ENCODE data around the gene C10orf95. TPM values are rescaled to one million over a fixed set of nuclear protein-coding genes. Genes with fewer than 3 reads are reported as not detected.

The C10orf95 gene
- total RNA-seq, 2 experiments from 2014 or later: 0.20 to 0.36 TPM

DNA sequence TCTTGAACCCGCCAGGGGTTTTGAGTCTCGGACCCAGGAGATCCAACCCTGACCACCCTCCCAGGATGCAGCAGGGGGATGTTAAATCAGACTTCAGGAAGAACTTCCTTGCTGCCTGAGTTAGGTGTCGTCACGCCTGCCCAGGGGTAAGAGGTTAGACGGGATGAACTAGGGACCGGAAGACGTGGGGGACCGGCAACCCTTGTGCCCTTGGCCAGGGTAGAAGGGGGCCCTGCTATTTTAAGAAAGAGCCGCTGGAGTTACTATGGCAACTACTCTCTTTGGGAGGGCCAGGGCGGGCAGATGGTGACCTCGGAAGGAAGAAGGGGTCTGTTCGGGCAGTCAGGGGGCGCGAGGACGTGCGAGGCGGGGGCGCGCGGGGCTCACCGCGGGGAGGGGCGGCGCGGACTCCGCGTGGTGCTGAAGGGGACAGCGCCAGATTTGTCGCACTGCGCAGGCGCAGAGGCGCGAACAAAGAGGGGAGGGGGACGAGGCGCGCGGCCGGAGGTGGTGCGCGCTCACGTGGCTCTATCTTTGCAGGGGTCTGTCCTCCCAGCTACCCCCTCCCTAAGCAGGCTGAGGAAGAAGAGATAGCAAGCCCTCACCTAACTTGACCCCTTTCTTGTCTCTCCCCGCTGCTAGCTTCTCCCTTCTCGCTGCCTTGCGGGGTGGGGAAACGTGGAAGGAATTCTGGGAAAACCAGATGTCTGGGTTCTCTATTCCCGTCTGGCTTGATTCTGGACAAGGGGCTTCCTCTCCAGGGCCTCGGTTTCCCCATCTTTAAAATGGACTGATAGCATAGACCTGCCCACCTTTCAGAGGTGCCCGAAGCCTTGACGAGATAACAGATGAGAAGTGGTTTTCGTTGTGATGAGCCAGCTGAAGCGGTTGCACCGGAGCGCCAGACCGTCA lies 31.8 kb downstream of the C10orf95 start:
- intact Hi-C loops (cut with micrococcal nuclease): no loop called here
- ChIA-PET CTCF (interaction anchor here (1.0 to 6.2 kb wide), 10 partner anchors 10 to 250 kb away, joined by 3 to 143 read pairs (median 5); partner anchors contain the start of genes C10orf95, CUEDC2 and NFKB2), POLR2A (interaction anchor here (0.9 to 7.3 kb wide), 9 partner anchors 9 to 84 kb away, joined by 3 to 73 read pairs (median 41); partner anchors contain the start of genes C10orf95, CUEDC2, NFKB2 and SUFU)
- ATAC-seq (no peak), DNase-seq (peak; percentile 70)
- peaks cover 22% of the 10 kb centered on the region for H3K4me1 Mint-ChIP-seq (ENCODE audit: low read depth)
- peak overlapping the region; percentile 87 for H3K4me3 Mint-ChIP-seq
- H3K36me3 Mint-ChIP-seq (ENCODE audit: low read depth): peaks cover 8% of the 10 kb centered on the region
- H3K27ac Mint-ChIP-seq: peak overlapping the region; percentile 15
- peaks cover 18% of the 10 kb centered on the region for H3K27me3 Mint-ChIP-seq
- TF ChIP-seq CTCF (IDR thresholded peaks at IDR 0.05): no peak
- no peaks in the 10 kb centered on the region for H3K9me3 Mint-ChIP-seq

DNA sequence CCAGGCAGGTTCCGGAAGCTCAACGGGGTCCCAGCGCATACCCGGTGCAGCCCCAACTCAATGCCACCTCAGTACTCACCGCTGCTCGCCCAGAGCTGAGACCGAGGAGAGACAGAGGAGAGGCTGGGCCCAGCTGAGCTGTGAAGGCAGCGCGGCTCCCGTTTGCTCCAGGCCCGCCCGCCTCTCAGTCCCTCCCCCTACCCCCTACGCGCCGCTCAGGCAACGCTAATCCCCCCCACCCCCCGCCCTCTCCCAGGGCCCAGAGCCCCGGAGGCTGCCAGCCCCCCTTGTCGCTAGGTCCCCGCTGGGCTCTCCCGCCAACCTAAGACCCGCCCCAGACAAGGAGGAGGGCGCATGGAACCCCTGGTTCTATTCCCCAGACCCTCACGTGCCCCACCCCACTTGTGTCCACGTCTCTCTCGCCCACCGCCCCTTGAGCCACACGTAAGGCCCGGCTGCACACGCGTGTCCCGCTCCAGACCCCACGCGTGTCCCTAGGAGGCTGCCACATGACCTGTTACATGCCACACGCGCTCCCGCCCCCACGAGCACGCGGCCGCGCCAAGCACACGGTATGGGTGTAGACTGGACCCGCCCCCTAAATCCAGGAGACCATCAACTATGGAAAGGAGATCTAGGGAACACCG lies 32.6 kb downstream of the C10orf95 start, which contains the start of gene PSD:
Gene PSD, minus strand, starts transcription at position 164 of the 647 bp plus-strand sequence. CDS start 1,747 bp downstream, outside the sequence.
- ATAC-seq (no peak), DNase-seq (peak; percentile 17)
- CTCF ChIA-PET: interaction anchor here (1.4 kb wide), 1 partner anchor 9 kb away, joined by 3 read pairs; no protein-coding TSS in a partner anchor
- TF ChIP-seq CTCF (IDR thresholded peaks at IDR 0.05): no peak
- Mint-ChIP-seq H3K36me3 (ENCODE audit: low read depth) (peaks cover 8% of the 10 kb centered on the region), H3K27ac (no peak within 1 kb of the TSS), H3K4me3 (peak within 1 kb of the TSS; percentile 87), H3K27me3 (peaks cover 18% of the 10 kb centered on the region), H3K4me1 (ENCODE audit: low read depth) (peaks cover 22% of the 10 kb centered on the region), H3K9me3 (no peaks in the 10 kb centered on the region)
- intact Hi-C loops (cut with micrococcal nuclease): no loop called here
- POLR2A ChIA-PET: no interaction called here

GRCh38 chr10:102416695-102417094 lies 34.6 kb downstream of the C10orf95 start:
- H3K27me3 Mint-ChIP-seq: peaks cover 20% of the 10 kb centered on the region
- no peak for ATAC-seq
- intact Hi-C loops (cut with micrococcal nuclease): no loop called here
- H3K9me3 Mint-ChIP-seq: no peaks in the 10 kb centered on the region
- H3K27ac Mint-ChIP-seq: no peak overlapping the region
- CTCF ChIA-PET: interaction anchor here (1.0 kb wide), 1 partner anchor 17 kb away, joined by 4 read pairs; no protein-coding TSS in a partner anchor
- H3K4me1 Mint-ChIP-seq (ENCODE audit: low read depth): peaks cover 27% of the 10 kb centered on the region
- no peak for TF ChIP-seq CTCF (IDR thresholded peaks at IDR 0.05)
- H3K36me3 Mint-ChIP-seq (ENCODE audit: low read depth): no peaks in the 10 kb centered on the region
- no peak overlapping the region for H3K4me3 Mint-ChIP-seq
- DNase-seq: no peak
- POLR2A ChIA-PET: interaction anchor here (1.0 kb wide), 1 partner anchor 12 kb away, joined by 5 read pairs; no protein-coding TSS in a partner anchor

DNA sequence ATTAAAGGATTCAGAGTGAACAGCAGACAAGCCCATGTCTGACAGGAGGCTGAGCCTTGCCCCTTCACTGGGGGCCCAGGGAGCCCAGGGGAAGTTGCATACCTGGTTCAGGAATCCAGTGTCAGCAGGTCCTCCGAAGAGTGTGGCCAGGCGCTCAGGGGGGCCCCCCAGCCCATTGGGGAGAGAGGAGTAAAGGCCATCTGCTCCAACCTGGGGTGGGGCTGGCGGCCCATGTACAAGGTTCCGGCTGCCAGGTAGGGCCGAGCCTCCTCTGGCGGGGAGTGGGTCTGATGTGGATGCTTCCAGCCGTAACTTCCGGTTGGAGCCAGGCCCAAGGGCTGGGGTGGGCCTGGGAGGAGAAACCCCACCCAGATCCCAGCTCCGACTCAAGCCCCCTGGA lies 35.1 kb downstream of the C10orf95 start:
- no peak for TF ChIP-seq CTCF (IDR thresholded peaks at IDR 0.05)
- CTCF ChIA-PET: interaction anchor here (1.2 kb wide), 1 partner anchor 186 kb away, joined by 5 read pairs; no protein-coding TSS in a partner anchor

More for the DNA sequence above, 35.1 kb downstream of the C10orf95 start:
- H3K4me3 Mint-ChIP-seq: no peak overlapping the region
- no peaks in the 10 kb centered on the region for H3K9me3 Mint-ChIP-seq
- peaks cover 22% of the 10 kb centered on the region for H3K27me3 Mint-ChIP-seq
- intact Hi-C loops (cut with micrococcal nuclease): no loop called here
- peaks cover 28% of the 10 kb centered on the region for H3K4me1 Mint-ChIP-seq (ENCODE audit: low read depth)
- no peak overlapping the region for H3K27ac Mint-ChIP-seq
- POLR2A ChIA-PET: interaction anchor here (1.0 to 1.5 kb wide), 2 partner anchors 11 to 21 kb away, joined by 4 to 5 read pairs; no protein-coding TSS in a partner anchor
- ATAC-seq: no peak
- no peak for DNase-seq
- no peaks in the 10 kb centered on the region for H3K36me3 Mint-ChIP-seq (ENCODE audit: low read depth)

Data from activated CD8-positive, alpha-beta T cell treated with anti-CD3 and anti-CD28 coated beads for 36 hours (primary cell).